Caco-2 (cell line): Measurements from ENCODE around the gene RPL22. TPM values are rescaled to one million over a fixed set of nuclear protein-coding genes. Genes with fewer than 3 reads are reported as not detected.
A peak's percentile ranks its signal among the peaks of the same experiment; 100 is the strongest.
"Not testable (repeated sequence)": the region's sequence is repeated elsewhere in the genome, so short reads cannot be mapped to it uniquely, and the experiment has no call there.

Source experiments
- BruUV-seq: library from RNA; stranded (reverse); fragments of 400-500 nt; replicated peaks from 2 replicates; lab custom pipeline; 2021; lab: Mats Ljungman, UMichigan
- CTCF ChIA-PET: fragments of 300-600 bp; sonication (Branson Sonifier 250); formaldehyde crosslinking; loops from one replicate; lab custom pipeline; 2022; ENCODE audit warnings: antibody characterized with exemption; lab: Charles Lee
- POLR2A ChIA-PET: fragments of 300-600 bp; sonication (Branson Sonifier 250); formaldehyde crosslinking; loops from one replicate; lab custom pipeline; 2022; ENCODE audit warnings: antibody characterized with exemption; lab: Charles Lee
- DNase-seq, 2 experiments: peaks; one replicate each; pipeline versions ENCODE4 v3.0.0 to v3.0.0-alpha.2; 2020 to 2022
- H3K27me3 ChIP-seq: replicated peaks from 2 replicates; pipeline ENCODE4 v1.6.0; 2011; ENCODE audit warnings: low read length; ENCODE audit not compliant: control insufficient read depth, insufficient read depth
- H3K36me3 ChIP-seq: 2 replicates; pipeline ENCODE4 v1.5.1; 2011; ENCODE audit warnings: low read length; ENCODE audit not compliant: control insufficient read depth, insufficient read depth
- H3K4me1 ChIP-seq: fragments of 250-450 bp; sonication (Bioruptor Pico); 2 replicates; pipeline ENCODE4 v1.5.1; 2020; ENCODE audit warnings: mild to moderate bottlenecking
- H3K4me3 ChIP-seq: 2 replicates; pipeline ENCODE4 v1.5.1; 2011; ENCODE audit warnings: low read depth, mild to moderate bottlenecking, control low read depth, low read length
- H3K9me3 ChIP-seq: fragments of 250-450 bp; sonication (Bioruptor Pico); 2 replicates; pipeline ENCODE4 v1.5.1; 2020; ENCODE audit warnings: mild to moderate bottlenecking, moderate library complexity
- H3K27ac Mint-ChIP-seq: one replicate; pipeline ENCODE4 v1.8.0; 2022; ENCODE audit warnings: mixed read lengths; ENCODE audit not compliant: unreplicated experiment
- H3K27me3 Mint-ChIP-seq: one replicate; pipeline ENCODE4 v1.8.0; 2022; ENCODE audit warnings: mixed read lengths; ENCODE audit not compliant: insufficient read depth, unreplicated experiment
- H3K36me3 Mint-ChIP-seq: one replicate; pipeline ENCODE4 v1.8.0; 2022; ENCODE audit warnings: mild to moderate bottlenecking, mixed read lengths; ENCODE audit not compliant: insufficient read depth, unreplicated experiment
- H3K4me1 Mint-ChIP-seq: one replicate; pipeline ENCODE4 v1.8.0; 2022; ENCODE audit warnings: low read depth, mixed read lengths; ENCODE audit not compliant: unreplicated experiment
- H3K4me3 Mint-ChIP-seq: one replicate; pipeline ENCODE4 v1.8.0; 2022; ENCODE audit warnings: mild to moderate bottlenecking, moderate library complexity, mixed read lengths; ENCODE audit not compliant: unreplicated experiment
- H3K9me3 Mint-ChIP-seq: one replicate; pipeline ENCODE4 v1.8.0; 2022; ENCODE audit warnings: mixed read lengths; ENCODE audit not compliant: unreplicated experiment
- intact Hi-C: fragments of 100-400 bp; cut with micrococcal nuclease; formaldehyde crosslinking; loops from one replicate; pipeline ENCODE4 v1.10.0; 2022; ENCODE audit not compliant: unreplicated experiment
- total RNA-seq: library from RNA; stranded (reverse); gene quantifications from 2 replicates; pipeline ENCODE4 v1.2.3, GENCODE V29; 2022
- TF ChIP-seq, protein P1 (sequence below), 2 experiments: fragments of 200-600 bp in 1 of 2; IDR thresholded peaks; 1 replicate in 1 of 2; 2 replicates in 1 of 2; pipeline versions ENCODE4 v1.5.1 to v1.8.0; 2011 to 2022; ENCODE audit warnings: antibody characterized with exemption in 1 of 2, control low read depth in 1 of 2, inconsistent platforms in 1 of 2, low read depth in 1 of 2, low read length in 1 of 2, mild to moderate bottlenecking in 1 of 2, moderate library complexity in 1 of 2; ENCODE audit not compliant: insufficient read depth in 1 of 2, severe bottlenecking in 1 of 2, unreplicated experiment in 1 of 2

Gene RPL22
- total RNA-seq, 1 experiment from 2014 or later: 406 TPM

DNA sequence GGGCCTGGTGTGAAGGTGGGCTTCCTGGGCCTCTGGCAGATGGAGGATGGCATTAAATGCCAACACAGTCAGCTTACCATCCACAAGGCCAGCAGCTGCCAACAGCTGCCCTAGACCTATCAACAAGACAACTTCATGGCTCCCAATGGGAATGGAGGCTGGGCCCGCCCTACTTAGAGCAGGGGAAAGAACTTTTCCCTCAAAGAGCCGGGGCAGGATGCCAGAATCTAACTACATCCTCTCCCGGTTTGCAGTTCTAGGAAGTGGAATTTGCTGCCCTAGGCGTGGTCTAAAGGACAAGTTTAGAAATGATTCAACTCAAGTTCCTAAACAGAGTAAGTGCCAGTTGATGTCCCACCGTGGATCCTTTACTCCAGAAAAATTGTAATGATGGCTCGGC, 23.2 kb upstream of the RPL22 start:
- H3K27me3 Mint-ChIP-seq: no peaks in the 10 kb centered on the region
- no TSS peak for BruUV-seq
- no peaks in the 10 kb centered on the region for H3K4me1 Mint-ChIP-seq
- Histone ChIP-seq H3K27me3 (no peaks in the 10 kb centered on the region), H3K4me1 (peaks cover 34% of the 10 kb centered on the region), H3K4me3 (no peak overlapping the region), H3K36me3 (no peaks in the 10 kb centered on the region), H3K9me3 (no peaks in the 10 kb centered on the region)
- POLR2A ChIA-PET: no interaction called here
- intact Hi-C loops: no loop called here
- DNase-seq: no peak
- CTCF ChIA-PET: no interaction called here
- H3K36me3 Mint-ChIP-seq: peaks cover 63% of the 10 kb centered on the region
- no peak overlapping the region for H3K4me3 Mint-ChIP-seq
- TF ChIP-seq, protein P1, sequence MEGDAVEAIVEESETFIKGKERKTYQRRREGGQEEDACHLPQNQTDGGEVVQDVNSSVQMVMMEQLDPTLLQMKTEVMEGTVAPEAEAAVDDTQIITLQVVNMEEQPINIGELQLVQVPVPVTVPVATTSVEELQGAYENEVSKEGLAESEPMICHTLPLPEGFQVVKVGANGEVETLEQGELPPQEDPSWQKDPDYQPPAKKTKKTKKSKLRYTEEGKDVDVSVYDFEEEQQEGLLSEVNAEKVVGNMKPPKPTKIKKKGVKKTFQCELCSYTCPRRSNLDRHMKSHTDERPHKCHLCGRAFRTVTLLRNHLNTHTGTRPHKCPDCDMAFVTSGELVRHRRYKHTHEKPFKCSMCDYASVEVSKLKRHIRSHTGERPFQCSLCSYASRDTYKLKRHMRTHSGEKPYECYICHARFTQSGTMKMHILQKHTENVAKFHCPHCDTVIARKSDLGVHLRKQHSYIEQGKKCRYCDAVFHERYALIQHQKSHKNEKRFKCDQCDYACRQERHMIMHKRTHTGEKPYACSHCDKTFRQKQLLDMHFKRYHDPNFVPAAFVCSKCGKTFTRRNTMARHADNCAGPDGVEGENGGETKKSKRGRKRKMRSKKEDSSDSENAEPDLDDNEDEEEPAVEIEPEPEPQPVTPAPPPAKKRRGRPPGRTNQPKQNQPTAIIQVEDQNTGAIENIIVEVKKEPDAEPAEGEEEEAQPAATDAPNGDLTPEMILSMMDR (IDR thresholded peaks at IDR 0.05; ENCODE audit: insufficient read depth in 1 of 2, low read depth in 1 of 2, low read length in 1 of 2, severe bottlenecking in 1 of 2, unreplicated experiment in 1 of 2): no peak
- no peak overlapping the region for H3K27ac Mint-ChIP-seq
- H3K9me3 Mint-ChIP-seq: no peaks in the 10 kb centered on the region

DNA sequence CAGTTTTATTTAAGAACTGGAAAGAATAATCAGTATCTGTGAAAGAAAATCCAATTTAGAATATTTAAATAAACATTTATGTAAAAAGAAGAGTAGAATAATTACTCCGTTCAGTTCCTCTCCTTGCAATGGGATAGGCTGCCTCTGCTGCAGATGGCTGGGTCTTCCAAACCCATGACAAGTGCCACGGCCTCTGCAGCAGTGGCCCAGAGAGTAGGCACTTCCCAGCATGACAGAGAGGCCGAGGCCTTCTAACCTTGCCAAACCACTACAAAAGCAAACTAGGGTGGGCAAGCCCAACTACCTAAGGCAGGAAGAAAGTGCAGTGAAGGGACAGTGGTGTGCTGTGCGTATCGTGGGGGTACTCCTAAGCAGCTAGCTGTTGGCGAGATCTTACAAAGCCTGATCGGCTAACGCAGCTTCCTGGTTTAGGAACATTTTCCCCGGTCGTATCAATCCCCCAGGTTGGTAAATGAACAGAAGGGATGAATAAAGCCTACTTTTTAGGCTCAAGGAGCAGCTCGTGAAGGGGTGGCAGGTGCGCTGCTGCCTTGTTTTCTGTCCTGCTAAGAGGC, 21.9 kb upstream of the RPL22 start:
- ChIA-PET POLR2A (no interaction called here), CTCF (no interaction called here)
- no peaks in the 10 kb centered on the region for H3K4me1 Mint-ChIP-seq
- TF ChIP-seq, protein P1 (IDR thresholded peaks at IDR 0.05; ENCODE audit: insufficient read depth in 1 of 2, low read depth in 1 of 2, low read length in 1 of 2, severe bottlenecking in 1 of 2, unreplicated experiment in 1 of 2): no peak
- H3K4me3 ChIP-seq: no peak overlapping the region
- no peak for DNase-seq
- BruUV-seq: TSS peak; percentile 26
- intact Hi-C loops: no loop called here
- no peaks in the 10 kb centered on the region for H3K9me3 Mint-ChIP-seq
- H3K4me1 ChIP-seq: peaks cover 34% of the 10 kb centered on the region
- H3K27me3 Mint-ChIP-seq: no peaks in the 10 kb centered on the region
- H3K4me3 Mint-ChIP-seq: no peak overlapping the region
- H3K27ac Mint-ChIP-seq: no peak overlapping the region
- no peaks in the 10 kb centered on the region for H3K9me3 ChIP-seq
- no peaks in the 10 kb centered on the region for H3K27me3 ChIP-seq
- peaks cover 50% of the 10 kb centered on the region for H3K36me3 Mint-ChIP-seq
- H3K36me3 ChIP-seq: no peaks in the 10 kb centered on the region

DNA sequence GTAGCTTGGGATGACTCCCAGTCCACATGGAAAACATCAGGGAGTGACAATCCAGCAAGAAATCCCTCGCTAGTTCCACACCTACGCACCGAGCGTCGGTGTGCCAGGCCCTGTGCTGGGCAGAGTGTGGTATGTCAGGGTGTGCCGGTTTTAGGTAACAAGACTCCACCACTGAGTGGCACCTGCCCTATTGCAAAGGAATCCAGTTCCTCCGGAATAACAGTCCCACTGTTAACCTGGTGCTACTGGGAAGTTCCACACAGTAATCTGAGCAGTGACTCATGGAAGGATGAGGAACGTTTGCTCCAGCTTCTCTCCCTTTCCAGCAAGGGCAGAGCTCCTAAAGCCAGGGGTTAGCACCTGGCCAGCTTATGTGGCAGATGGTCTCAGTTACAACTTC, 20.8 kb upstream of the RPL22 start:
- Histone ChIP-seq H3K4me1 (peaks cover 25% of the 10 kb centered on the region), H3K9me3 (no peaks in the 10 kb centered on the region), H3K36me3 (no peaks in the 10 kb centered on the region), H3K4me3 (no peak overlapping the region), H3K27me3 (no peaks in the 10 kb centered on the region)
- intact Hi-C loops: no loop called here
- TF ChIP-seq, protein P1 (IDR thresholded peaks at IDR 0.05; ENCODE audit: insufficient read depth in 1 of 2, low read depth in 1 of 2, low read length in 1 of 2, severe bottlenecking in 1 of 2, unreplicated experiment in 1 of 2): no peak
- Mint-ChIP-seq H3K4me1 (no peaks in the 10 kb centered on the region), H3K4me3 (no peak overlapping the region), H3K36me3 (peaks cover 39% of the 10 kb centered on the region), H3K27me3 (no peaks in the 10 kb centered on the region), H3K9me3 (no peaks in the 10 kb centered on the region), H3K27ac (no peak overlapping the region)
- no TSS peak for BruUV-seq
- ChIA-PET POLR2A (no interaction called here), CTCF (no interaction called here)
- no peak for DNase-seq

DNA sequence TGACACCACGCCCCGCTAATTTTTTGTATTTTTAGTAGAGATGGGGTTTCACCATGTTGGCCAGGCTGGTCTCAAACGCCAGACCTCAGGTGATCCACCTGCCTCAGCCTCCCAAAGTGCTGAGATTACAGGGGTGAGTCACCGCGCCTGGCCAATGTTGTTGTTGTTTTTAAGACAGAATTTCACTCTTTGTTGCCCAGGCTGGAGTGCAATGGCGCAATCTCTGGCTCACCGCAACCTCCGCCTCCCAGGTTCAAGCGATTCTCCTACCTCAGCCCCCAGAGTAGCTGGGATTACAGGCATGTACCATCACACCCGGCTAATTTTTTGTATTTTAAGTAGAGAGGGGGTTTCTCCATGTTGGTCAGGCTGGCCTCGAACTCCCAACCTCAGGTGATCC, 20.2 kb upstream of the RPL22 start:
- CTCF ChIA-PET, H3K9me3 ChIP-seq, H3K9me3 Mint-ChIP-seq, H3K4me3 Mint-ChIP-seq, DNase-seq, BruUV-seq, H3K4me3 ChIP-seq, H3K36me3 ChIP-seq, H3K27me3 ChIP-seq, H3K27me3 Mint-ChIP-seq, H3K27ac Mint-ChIP-seq, POLR2A ChIA-PET, H3K4me1 Mint-ChIP-seq, intact Hi-C loops: not testable (repeated sequence)
- H3K4me1 ChIP-seq: peaks cover 19% of the 10 kb centered on the region
- peaks cover 33% of the 10 kb centered on the region for H3K36me3 Mint-ChIP-seq
